ENCODE data around the gene DST. TPM values are rescaled to one million over a fixed set of nuclear protein-coding genes. Genes with fewer than 3 reads are reported as not detected.

Gene DST
- total RNA-seq, 1 experiment from 2014 or later = 144 TPM

DNA sequence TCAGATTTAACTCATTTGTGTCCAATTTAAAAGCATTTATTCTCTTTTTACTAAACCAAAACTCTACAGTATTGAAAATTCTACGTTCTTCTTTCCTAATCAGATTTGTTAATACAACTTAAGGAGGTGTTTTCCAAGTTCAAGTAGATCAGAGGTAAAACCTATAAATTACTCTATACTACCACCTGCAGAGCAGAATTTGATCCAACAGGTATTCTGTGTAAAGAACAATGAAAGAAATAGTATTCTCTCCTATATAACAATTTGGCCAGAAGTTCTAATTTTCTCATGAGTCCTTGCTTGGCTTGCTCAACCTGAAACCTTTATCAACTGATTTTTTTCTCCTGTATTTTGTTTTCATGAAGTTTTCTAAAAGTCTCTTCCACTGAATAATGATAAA lies 28.5 kb upstream of the DST start:
- RAD21 ChIA-PET (ENCODE audit: low non-redundant PET in 1 of 2, low total read pairs in 2 of 2, uncharacterized antibody in 2 of 2, unreplicated experiment in 2 of 2) = no interaction called here
- no peak overlapping the region for H3K9ac ChIP-seq (ENCODE audit: low read length)
- peaks cover 5% of the 10 kb centered on the region; the same call in 1 of the 2 replicates for H4K20me1 ChIP-seq (ENCODE audit: insufficient read depth)
- H3K79me2 ChIP-seq (ENCODE audit: insufficient read depth, low read length) = peaks cover 34% of the 10 kb centered on the region
- H3K36me3 ChIP-seq (ENCODE audit: control insufficient read depth in 1 of 2, insufficient read depth in 2 of 2, low read length in 2 of 2) = no peaks in the 10 kb centered on the region; a peak in 1 of 4 replicates
- H3K9me3 ChIP-seq (ENCODE audit: control insufficient read depth in 1 of 2, insufficient read depth in 1 of 2, low read depth in 1 of 2, low read length in 2 of 2) = no peaks in the 10 kb centered on the region
- H3K27me3 ChIP-seq (ENCODE audit: insufficient read depth, low read length) = no peaks in the 10 kb centered on the region
- H3K4me3 ChIP-seq (replicated peaks in 1 of 2; ENCODE audit: low read depth in 1 of 2, low read length in 2 of 2) = no peak overlapping the region
- H3K4me2 ChIP-seq (ENCODE audit: low read length) = no peak overlapping the region
- POLR2A ChIA-PET = no interaction called here
- CTCF ChIA-PET = interaction anchor here (1.3 to 2.1 kb wide), 2 partner anchors 28 to 173 kb away, joined by 3 to 4 read pairs; no protein-coding TSS in a partner anchor
- no peaks in the 10 kb centered on the region for H3K9me2 ChIP-seq (ENCODE audit: insufficient read depth)
- intact Hi-C loops (cut with micrococcal nuclease) = no loop called here
- no peak overlapping the region for H2AFZ ChIP-seq (ENCODE audit: low read depth, low read length, poor library complexity, severe bottlenecking)
- H3K27ac ChIP-seq (ENCODE audit: low read depth, low read length) = no peak overlapping the region
- no peak for TF ChIP-seq JUND (IDR thresholded peaks at IDR 0.05)
- TF ChIP-seq, protein P1, sequence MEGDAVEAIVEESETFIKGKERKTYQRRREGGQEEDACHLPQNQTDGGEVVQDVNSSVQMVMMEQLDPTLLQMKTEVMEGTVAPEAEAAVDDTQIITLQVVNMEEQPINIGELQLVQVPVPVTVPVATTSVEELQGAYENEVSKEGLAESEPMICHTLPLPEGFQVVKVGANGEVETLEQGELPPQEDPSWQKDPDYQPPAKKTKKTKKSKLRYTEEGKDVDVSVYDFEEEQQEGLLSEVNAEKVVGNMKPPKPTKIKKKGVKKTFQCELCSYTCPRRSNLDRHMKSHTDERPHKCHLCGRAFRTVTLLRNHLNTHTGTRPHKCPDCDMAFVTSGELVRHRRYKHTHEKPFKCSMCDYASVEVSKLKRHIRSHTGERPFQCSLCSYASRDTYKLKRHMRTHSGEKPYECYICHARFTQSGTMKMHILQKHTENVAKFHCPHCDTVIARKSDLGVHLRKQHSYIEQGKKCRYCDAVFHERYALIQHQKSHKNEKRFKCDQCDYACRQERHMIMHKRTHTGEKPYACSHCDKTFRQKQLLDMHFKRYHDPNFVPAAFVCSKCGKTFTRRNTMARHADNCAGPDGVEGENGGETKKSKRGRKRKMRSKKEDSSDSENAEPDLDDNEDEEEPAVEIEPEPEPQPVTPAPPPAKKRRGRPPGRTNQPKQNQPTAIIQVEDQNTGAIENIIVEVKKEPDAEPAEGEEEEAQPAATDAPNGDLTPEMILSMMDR (IDR thresholded peaks at IDR 0.05 in 2 of 3, conservative IDR thresholded peaks at IDR 0.05 in 1 of 3; ENCODE audit: borderline replicate concordance in 1 of 3, insufficient read depth in 1 of 3, low read depth in 2 of 3, low read length in 2 of 3) = peak in 1 of 3 experiments; percentile 34; a peak in 1 of 6 replicates
- ATAC-seq (no peak), DNase-seq (ENCODE audit: low read depth, low spot score) (no peak)
- H3K4me1 ChIP-seq (ENCODE audit: control insufficient read depth in 1 of 2, insufficient read depth in 2 of 2, low read length in 2 of 2) = peaks cover 16 to 33% of the 10 kb centered on the region in 2 experiments
- no TSS peak for BruUV-seq (replicated peaks)

DNA sequence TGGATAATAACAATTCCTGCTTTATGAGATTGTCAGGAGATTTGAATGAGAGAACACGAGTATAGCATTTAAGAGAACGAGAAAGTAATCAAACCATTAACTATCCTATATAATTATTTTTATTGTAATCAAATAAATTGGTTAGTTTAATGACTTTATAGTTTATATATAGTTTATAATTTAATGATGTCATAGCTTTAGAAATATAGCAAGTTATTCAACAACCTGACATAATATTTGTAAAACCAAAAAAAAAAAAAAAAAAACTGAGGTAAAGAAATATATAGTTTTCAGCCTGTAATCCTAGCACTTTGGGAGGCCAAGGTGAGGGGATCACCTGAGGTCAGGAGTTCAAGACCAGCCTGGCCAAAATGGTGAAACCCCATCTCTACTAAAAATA lies 26.4 kb upstream of the DST start:
- Histone ChIP-seq H3K4me3 (replicated peaks in 1 of 2; ENCODE audit: low read depth in 1 of 2, low read length in 2 of 2) (no peak overlapping the region), H2AFZ (ENCODE audit: low read depth, low read length, poor library complexity, severe bottlenecking) (no peak overlapping the region), H3K79me2 (ENCODE audit: insufficient read depth, low read length) (peaks cover 20% of the 10 kb centered on the region), H3K36me3 (ENCODE audit: control insufficient read depth in 1 of 2, insufficient read depth in 2 of 2, low read length in 2 of 2) (no peaks in the 10 kb centered on the region; a peak in 1 of 4 replicates), H3K4me2 (ENCODE audit: low read length) (no peak overlapping the region), H3K27ac (ENCODE audit: low read depth, low read length) (no peak overlapping the region), H3K9me2 (ENCODE audit: insufficient read depth) (no peaks in the 10 kb centered on the region), H4K20me1 (ENCODE audit: insufficient read depth) (peaks cover 5% of the 10 kb centered on the region; the same call in 1 of the 2 replicates), H3K27me3 (ENCODE audit: insufficient read depth, low read length) (no peaks in the 10 kb centered on the region), H3K9me3 (ENCODE audit: control insufficient read depth in 1 of 2, insufficient read depth in 1 of 2, low read depth in 1 of 2, low read length in 2 of 2) (no peaks in the 10 kb centered on the region), H3K9ac (ENCODE audit: low read length) (no peak overlapping the region), H3K4me1 (ENCODE audit: control insufficient read depth in 1 of 2, insufficient read depth in 2 of 2, low read length in 2 of 2) (peaks cover 15 to 41% of the 10 kb centered on the region in 2 experiments)
- POLR2A ChIA-PET = no interaction called here
- CTCF ChIA-PET = interaction anchor here (1.3 kb wide), 1 partner anchor 31 kb away, joined by 4 read pairs; no protein-coding TSS in a partner anchor
- ATAC-seq (no peak), DNase-seq (ENCODE audit: low read depth, low spot score) (no peak)
- intact Hi-C loops (cut with micrococcal nuclease) = no loop called here
- RAD21 ChIA-PET (ENCODE audit: low non-redundant PET in 1 of 2, low total read pairs in 2 of 2, uncharacterized antibody in 2 of 2, unreplicated experiment in 2 of 2) = interaction anchor here (0.7 kb wide), 2 partner anchors 25 to 150 kb away, joined by 3 to 5 read pairs; no protein-coding TSS in a partner anchor
- BruUV-seq (replicated peaks) = no TSS peak
- TF ChIP-seq POLR2A (IDR thresholded peaks at IDR 0.05; ENCODE audit: borderline replicate concordance, extremely low read depth, insufficient read depth, insufficient read length) (no peak), EZH2 (IDR thresholded peaks at IDR 0.05) (no peak), CEBPB (IDR thresholded peaks at IDR 0.05; ENCODE audit: low read depth) (no peak), ZNF274 (IDR thresholded peaks at IDR 0.05; ENCODE audit: low read depth, low read length) (no peak), EZH2phosphoT487 (IDR thresholded peaks at IDR 0.05; ENCODE audit: borderline replicate concordance) (no peak), SIN3A (IDR thresholded peaks at IDR 0.05; ENCODE audit: low read depth) (no peak), EGR1 (IDR thresholded peaks at IDR 0.05; ENCODE audit: low read depth) (no peak), POLR2AphosphoS5 (IDR thresholded peaks at IDR 0.05; ENCODE audit: low read depth, low read length) (no peak), JUND (IDR thresholded peaks at IDR 0.05) (no peak), TCF7L2 (IDR thresholded peaks at IDR 0.05; ENCODE audit: borderline replicate concordance, extremely low read depth, insufficient read depth, insufficient read length) (no peak), SRF (IDR thresholded peaks at IDR 0.05; ENCODE audit: low read depth) (no peak)
- TF ChIP-seq, protein P2, sequence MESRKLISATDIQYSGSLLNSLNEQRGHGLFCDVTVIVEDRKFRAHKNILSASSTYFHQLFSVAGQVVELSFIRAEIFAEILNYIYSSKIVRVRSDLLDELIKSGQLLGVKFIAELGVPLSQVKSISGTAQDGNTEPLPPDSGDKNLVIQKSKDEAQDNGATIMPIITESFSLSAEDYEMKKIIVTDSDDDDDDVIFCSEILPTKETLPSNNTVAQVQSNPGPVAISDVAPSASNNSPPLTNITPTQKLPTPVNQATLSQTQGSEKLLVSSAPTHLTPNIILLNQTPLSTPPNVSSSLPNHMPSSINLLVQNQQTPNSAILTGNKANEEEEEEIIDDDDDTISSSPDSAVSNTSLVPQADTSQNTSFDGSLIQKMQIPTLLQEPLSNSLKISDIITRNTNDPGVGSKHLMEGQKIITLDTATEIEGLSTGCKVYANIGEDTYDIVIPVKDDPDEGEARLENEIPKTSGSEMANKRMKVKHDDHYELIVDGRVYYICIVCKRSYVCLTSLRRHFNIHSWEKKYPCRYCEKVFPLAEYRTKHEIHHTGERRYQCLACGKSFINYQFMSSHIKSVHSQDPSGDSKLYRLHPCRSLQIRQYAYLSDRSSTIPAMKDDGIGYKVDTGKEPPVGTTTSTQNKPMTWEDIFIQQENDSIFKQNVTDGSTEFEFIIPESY (IDR thresholded peaks at IDR 0.05; ENCODE audit: extremely low read depth, insufficient replicate concordance, low read length) = no peak
- TF ChIP-seq, protein P3, sequence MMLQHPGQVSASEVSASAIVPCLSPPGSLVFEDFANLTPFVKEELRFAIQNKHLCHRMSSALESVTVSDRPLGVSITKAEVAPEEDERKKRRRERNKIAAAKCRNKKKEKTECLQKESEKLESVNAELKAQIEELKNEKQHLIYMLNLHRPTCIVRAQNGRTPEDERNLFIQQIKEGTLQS (IDR thresholded peaks at IDR 0.05) = no peak
